ENCODE measurements around the gene RPAP2.

GRCh38 chr1:92356956-92357355 lies 58.1 kb downstream of the RPAP2 start:
- TF ChIP-seq POLR2A (IDR thresholded peaks at IDR 0.05; ENCODE audit: low read length) (no peak), GATA1 (IDR thresholded peaks at IDR 0.05; ENCODE audit: low read depth, low read length) (no peak)

Measured in erythroblast (primary cell).